DMS114 treated with DMSO at 0.1 percent for 48 hours (cell line): ENCODE data around the gene RGCC.
"Not testable (repeated sequence)": the region's sequence is repeated elsewhere in the genome, so short reads cannot be mapped to it uniquely, and the experiment has no call there.

Experiments
- DNase-seq: peaks from one replicate; lab custom pipeline; 2025; ENCODE audit not compliant: unreplicated experiment; lab: John Stamatoyannopoulos, UW

RGCC gene

DNA sequence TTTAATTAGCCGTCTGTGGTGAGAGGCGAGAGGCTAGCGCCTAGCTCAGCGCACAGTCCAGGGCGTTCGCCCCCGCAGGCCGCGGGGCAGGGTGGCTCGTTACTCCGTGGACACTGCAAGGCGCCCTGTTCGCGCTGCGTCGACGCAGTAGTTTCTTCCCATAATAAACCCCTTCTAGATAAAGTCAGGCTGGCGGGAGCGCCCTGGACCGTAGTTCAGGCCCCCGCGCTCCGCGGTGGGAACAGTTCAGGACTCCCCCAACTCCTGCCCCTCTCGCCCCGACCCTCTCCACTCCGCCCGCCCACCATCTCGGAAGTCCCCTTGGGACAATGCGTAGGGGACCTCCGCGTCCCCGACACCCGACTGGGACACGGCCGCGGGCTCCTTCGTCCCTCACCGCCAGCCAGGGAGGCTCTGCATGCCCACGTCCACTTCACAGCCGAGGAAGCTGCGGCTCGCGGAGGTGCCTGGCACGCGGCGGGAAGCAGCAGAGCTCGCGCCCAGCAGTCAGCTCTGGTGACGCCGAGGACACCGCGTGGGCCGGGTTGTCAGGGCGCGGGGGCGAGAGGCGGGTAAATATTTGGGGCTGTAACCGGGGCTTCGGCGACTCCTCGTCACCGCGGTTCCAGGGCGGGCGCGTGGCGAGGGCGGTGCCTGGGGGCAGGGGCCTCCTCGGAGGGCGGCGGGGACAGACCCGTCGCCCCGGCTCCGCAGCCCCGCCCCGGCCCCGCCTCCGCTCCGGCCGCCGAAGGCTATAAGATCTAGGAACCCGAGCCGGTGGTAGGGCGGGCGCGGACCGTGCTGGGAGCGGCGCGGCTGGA is at the start of gene RGCC:
TSS of gene RGCC (plus strand) at position 783 of the 821 bp plus-strand sequence. CDS start 158 bp downstream, outside the sequence.
- no peak for DNase-seq

DNA sequence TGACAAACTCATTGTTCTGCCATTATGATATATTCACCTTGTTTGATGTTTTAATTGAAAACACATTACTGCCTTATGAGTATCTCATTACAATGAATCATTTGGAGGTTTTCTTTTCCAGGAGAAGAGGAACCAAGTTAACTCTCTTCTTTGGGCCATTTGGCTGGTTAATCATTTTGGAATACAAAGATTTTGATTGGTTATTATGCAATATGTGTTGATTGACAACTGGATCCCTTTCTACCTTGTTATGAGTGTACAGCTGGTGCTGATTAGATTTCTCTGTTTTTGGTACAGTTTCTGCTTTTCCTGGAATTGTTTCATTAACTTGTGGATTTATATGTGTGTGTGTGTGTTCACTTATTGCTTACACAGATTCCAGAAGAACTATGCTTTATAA is 49.2 kb upstream of the RGCC start:
- no peak for DNase-seq

- no peak for DNase-seq
Measured at GRCh38 chr13:41408746-41409145, 48.6 kb upstream of the RGCC start.

DNA sequence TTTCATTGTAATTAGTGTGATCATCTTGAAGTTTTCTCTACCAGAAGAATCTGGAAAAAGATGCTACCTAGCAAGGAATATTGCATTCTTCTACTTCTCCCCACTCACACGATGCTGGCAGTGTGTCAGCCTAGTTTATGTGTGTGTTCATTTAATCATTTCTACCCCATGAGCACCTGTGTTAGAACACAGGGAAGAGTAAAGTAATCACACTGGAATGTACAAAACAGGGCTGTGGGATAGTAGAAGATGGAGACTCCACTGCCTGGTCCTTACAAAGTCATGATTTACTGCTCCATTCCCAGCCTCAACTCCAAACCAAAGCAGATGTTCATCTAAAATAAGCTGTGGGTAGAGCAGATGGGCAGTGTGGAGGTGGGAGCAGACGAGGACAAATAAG is 47.7 kb upstream of the RGCC start:
- no peak for DNase-seq

GRCh38 chr13:41411060-41411459 is 46.3 kb upstream of the RGCC start:
- DNase-seq, result no peak

DNA sequence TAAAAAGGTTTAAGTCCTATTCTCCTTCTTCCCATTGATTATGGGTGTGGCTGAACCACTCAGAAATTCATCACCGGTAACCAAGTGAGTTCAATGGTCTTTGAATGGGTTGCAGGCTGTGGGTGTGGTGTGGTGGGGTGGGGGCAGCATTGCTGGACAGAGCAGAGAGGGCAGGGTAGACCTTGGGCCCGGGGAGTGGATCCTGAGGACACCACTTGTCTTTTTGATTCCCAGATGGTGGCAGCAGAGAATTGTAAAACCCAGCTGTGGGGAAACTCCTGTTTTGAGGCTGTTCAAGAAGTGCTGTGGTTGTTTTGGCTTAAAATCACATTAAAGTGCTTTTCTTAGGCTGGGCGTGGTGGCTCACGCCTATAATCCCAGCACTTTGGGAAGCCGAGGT is 45.8 kb upstream of the RGCC start:
- DNase-seq, result no peak

GRCh38 chr13:41413872-41414271 is 43.5 kb upstream of the RGCC start:
- DNase-seq, result no peak

- no peak for DNase-seq
Measured at GRCh38 chr13:41416276-41416675, 41.1 kb upstream of the RGCC start.

GRCh38 chr13:41418027-41418426 is 39.3 kb upstream of the RGCC start:
- DNase-seq, result no peak

DNA sequence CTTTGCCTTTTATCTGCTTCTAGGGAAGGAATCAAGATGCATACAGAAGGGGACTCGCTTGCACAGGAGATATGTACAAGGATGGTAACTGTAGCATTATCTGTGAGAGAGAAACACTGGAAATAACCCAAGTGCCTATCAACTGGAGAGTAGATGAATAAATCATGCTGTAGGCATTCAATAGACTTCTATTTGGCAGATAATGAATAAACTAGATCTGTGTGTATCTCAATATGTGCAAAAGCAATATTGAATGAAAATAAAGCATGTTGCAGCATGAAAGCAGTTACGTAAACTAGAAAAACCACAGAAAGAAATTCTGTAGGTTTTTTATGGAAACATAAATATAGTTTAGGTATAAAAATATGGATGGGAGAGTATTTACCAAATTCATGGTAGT is 38.6 kb upstream of the RGCC start:
- DNase-seq, result no peak

DNA sequence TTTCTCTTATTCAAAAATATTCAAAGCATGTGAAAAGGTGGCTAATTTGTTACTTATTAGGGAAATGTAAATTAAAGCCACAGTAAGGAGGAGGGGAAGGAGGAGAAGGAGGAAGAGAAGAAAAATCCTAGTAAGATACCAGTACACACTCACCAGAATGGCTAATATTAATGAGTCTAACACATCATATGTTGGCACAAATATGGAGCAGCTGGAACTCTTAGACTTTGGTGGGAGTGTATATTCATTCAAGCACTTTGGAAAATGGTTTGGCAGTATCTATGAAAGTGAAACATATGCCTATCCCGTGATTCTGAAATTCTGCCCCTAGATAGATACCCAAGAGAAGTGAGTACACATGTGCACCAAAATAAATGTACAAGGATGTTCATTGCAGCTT is 38.1 kb upstream of the RGCC start:
- DNase-seq, result no peak

- no peak for DNase-seq
Measured at GRCh38 chr13:41420146-41420545, 37.2 kb upstream of the RGCC start.

- not testable (repeated sequence) for DNase-seq
Measured at GRCh38 chr13:41421330-41421729, 36.0 kb upstream of the RGCC start.

DNA sequence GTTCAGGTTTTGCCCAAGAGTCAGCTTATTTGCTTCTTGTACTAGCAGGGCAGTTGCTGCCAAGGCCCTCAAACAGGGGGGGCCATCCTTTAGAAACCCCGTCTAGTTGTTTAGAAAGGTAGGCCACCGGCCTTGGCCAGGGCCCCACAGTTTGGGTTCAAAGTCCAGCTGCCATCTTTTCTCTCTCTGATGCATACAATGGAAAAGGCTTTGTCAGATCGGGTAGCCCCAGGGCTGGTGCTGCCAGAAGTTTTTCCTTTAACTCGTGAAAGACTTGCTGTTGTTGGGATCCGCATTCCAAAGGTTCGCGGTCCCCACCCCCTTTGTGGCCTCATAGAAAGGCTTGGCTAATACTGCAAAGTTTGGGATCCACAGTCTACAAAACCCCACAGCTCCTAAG is 35.4 kb upstream of the RGCC start:
- not testable (repeated sequence) for DNase-seq

- DNase-seq, result not testable (repeated sequence)
Measured at GRCh38 chr13:41423259-41423658, 34.1 kb upstream of the RGCC start.

- DNase-seq, result not testable (repeated sequence)
Measured at GRCh38 chr13:41424675-41425074, 32.7 kb upstream of the RGCC start.

- no peak for DNase-seq
Measured at GRCh38 chr13:41426047-41426446, 31.3 kb upstream of the RGCC start.

- no peak for DNase-seq
Measured at GRCh38 chr13:41427666-41428065, 29.7 kb upstream of the RGCC start.

DNA sequence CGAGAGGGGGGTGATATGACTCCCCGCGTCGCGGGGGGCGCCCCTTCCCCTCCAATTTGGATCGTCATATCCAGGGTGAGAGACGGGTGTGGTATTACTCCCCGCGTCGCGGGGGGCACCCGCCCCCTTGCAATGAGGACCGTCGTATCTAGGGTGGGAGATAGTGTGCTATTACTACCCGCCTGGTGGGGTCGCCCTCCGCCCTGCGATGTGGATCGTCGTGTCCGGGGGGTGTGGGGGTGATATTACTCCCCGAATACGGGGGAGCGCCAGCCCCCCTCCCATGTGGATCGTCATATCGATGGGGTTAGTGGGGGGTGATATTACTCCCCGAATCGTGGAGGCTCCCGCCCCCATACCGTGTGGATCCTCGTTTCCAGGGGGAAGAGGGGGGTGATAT is 29.2 kb upstream of the RGCC start:
- DNase-seq, result no peak

- DNase-seq, result not testable (repeated sequence)
Measured at GRCh38 chr13:41434030-41434429, 23.3 kb upstream of the RGCC start.

GRCh38 chr13:41434831-41435520 is 22.4 kb upstream of the RGCC start:
- no peak for DNase-seq

DNA sequence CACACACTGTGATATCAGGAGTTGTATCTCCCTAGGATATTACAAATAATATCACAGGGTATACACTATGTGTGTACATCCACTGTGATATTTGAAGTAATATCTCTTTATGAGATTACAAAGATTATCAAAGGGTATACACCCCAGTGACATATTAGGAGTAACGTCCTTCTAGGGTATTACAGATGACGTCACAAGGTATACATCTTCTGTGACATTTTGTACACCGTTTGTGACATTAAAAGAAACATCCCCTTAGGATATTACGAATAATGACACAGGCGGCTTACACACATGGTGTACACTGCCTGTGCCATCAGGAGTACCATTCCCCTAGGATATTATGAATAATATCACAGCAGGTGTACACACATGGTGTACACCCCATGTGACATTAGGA is 13.4 kb upstream of the RGCC start:
- DNase-seq, result no peak
